DND-41 (cell line): ENCODE measurements around the gene SELL.

Source experiments
- CTCF ChIP-seq: IDR thresholded peaks from 2 replicates; pipeline ENCODE4 v1.5.1; 2012; ENCODE audit warnings: borderline replicate concordance, low read length, moderate library complexity, mild to moderate bottlenecking; ENCODE audit not compliant: poor library complexity, severe bottlenecking; ENCODE audit errors: extremely low read depth
- EZH2 ChIP-seq: IDR thresholded peaks from 3 replicates; pipeline ENCODE4 v1.6.1; 2012; ENCODE audit warnings: borderline replicate concordance, low read depth, mild to moderate bottlenecking, moderate library complexity, low read length, inconsistent platforms; ENCODE audit not compliant: severe bottlenecking

GRCh38 chr1:169681140-169681539 lies 30.3 kb downstream of the SELL start:
- TF ChIP-seq CTCF (no peak), EZH2 (no peak)
